ENCODE data around the gene CDK6. TPM values are rescaled to one million over a fixed set of nuclear protein-coding genes. Genes with fewer than 3 reads are reported as not detected.
"Not testable (repeated sequence)": the region's sequence is repeated elsewhere in the genome, so short reads cannot be mapped to it uniquely, and the experiment has no call there.

CDK6 gene
- total RNA-seq, 1 donor from 2014 or later = 23.3 TPM

DNA sequence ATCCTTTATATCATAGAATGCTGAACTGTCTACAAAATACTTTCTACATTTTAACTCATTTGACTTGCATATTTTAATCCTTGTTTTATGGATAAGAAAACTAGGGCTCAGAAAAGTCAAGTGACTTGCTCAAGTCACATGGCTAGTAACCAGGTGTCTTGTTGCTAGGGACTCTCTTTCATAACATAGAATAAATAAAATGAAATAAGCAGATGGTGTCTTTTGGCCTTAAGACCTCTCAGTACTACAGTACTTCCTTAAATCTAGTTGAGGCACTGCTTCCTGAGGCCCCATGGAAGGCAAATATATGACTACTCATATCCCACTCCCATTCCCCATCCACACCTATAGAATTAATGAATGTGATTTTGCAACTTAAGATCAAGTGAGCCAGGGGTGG lies 87.9 kb downstream of the CDK6 start:
- no peaks in the 10 kb centered on the region for H3K27me3 Mint-ChIP-seq
- peaks cover 9% of the 10 kb centered on the region for H3K36me3 Mint-ChIP-seq (ENCODE audit: insufficient read depth)
- H3K9me3 Mint-ChIP-seq (ENCODE audit: low read depth) = peaks cover 3% of the 10 kb centered on the region
- no peak for TF ChIP-seq CTCF (IDR thresholded peaks at IDR 0.05; ENCODE audit: unreplicated experiment)
- peaks cover 20% of the 10 kb centered on the region for H3K4me1 Mint-ChIP-seq (ENCODE audit: low read depth)
- no peak for DNase-seq (ENCODE audit: low spot score, unreplicated experiment)
- no peak overlapping the region for H3K4me3 Mint-ChIP-seq (ENCODE audit: low read depth)
- no peak overlapping the region for H3K27ac Mint-ChIP-seq

GRCh38 chr7:92747041-92747835 lies 89.1 kb downstream of the CDK6 start:
- H3K9me3 Mint-ChIP-seq (ENCODE audit: low read depth) = peaks cover 3% of the 10 kb centered on the region
- no peak overlapping the region for H3K27ac Mint-ChIP-seq
- H3K4me1 Mint-ChIP-seq (ENCODE audit: low read depth) = peaks cover 18% of the 10 kb centered on the region
- TF ChIP-seq CTCF (IDR thresholded peaks at IDR 0.05; ENCODE audit: unreplicated experiment) = no peak
- H3K36me3 Mint-ChIP-seq (ENCODE audit: insufficient read depth) = peaks cover 9% of the 10 kb centered on the region
- DNase-seq (ENCODE audit: low spot score, unreplicated experiment) = no peak
- H3K4me3 Mint-ChIP-seq (ENCODE audit: low read depth) = no peak overlapping the region
- no peaks in the 10 kb centered on the region for H3K27me3 Mint-ChIP-seq

GRCh38 chr7:92745241-92745640 lies 91.1 kb downstream of the CDK6 start:
- no peak overlapping the region for H3K4me3 Mint-ChIP-seq (ENCODE audit: low read depth)
- H3K36me3 Mint-ChIP-seq (ENCODE audit: insufficient read depth) = peaks cover 9% of the 10 kb centered on the region
- peaks cover 18% of the 10 kb centered on the region for H3K4me1 Mint-ChIP-seq (ENCODE audit: low read depth)
- no peak overlapping the region for H3K27ac Mint-ChIP-seq
- peaks cover 3% of the 10 kb centered on the region for H3K9me3 Mint-ChIP-seq (ENCODE audit: low read depth)
- no peaks in the 10 kb centered on the region for H3K27me3 Mint-ChIP-seq
- no peak for TF ChIP-seq CTCF (IDR thresholded peaks at IDR 0.05; ENCODE audit: unreplicated experiment)
- DNase-seq (ENCODE audit: low spot score, unreplicated experiment) = no peak

- H3K4me1 Mint-ChIP-seq (ENCODE audit: low read depth) = peaks cover 13% of the 10 kb centered on the region
- not testable (repeated sequence) for H3K27me3 Mint-ChIP-seq; H3K27ac Mint-ChIP-seq; DNase-seq (ENCODE audit: low spot score, unreplicated experiment); H3K4me3 Mint-ChIP-seq (ENCODE audit: low read depth); H3K9me3 Mint-ChIP-seq (ENCODE audit: low read depth); H3K36me3 Mint-ChIP-seq (ENCODE audit: insufficient read depth)
These were observed 92.2 kb downstream of the CDK6 start for GRCh38 chr7:92744180-92744579.

DNA sequence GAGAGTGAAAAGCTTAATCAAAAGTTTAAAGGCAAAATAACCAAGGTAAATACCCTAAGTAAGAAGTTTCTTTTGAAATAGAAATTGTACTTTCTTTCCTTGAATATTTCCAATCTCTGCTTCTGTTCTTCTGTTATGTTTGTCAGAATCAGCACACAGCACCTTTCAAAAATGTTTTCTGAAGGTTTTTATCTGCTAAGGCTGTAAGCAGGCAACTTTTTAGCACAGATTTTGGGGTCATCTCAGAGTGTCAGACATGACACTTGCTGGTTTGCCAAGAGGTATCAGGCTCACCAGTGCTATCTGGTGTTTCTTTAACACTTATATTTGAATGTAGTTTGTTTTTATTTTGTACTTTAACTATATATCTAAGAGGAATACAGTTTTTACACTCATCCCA lies 94.2 kb downstream of the CDK6 start:
- H3K27ac Mint-ChIP-seq = no peak overlapping the region
- no peak overlapping the region for H3K4me3 Mint-ChIP-seq (ENCODE audit: low read depth)

More for the DNA sequence above, 94.2 kb downstream of the CDK6 start:
- Mint-ChIP-seq H3K36me3 (ENCODE audit: insufficient read depth) (peaks cover 3% of the 10 kb centered on the region), H3K27me3 (no peaks in the 10 kb centered on the region), H3K9me3 (ENCODE audit: low read depth) (no peaks in the 10 kb centered on the region), H3K4me1 (ENCODE audit: low read depth) (peaks cover 8% of the 10 kb centered on the region)
- TF ChIP-seq CTCF (IDR thresholded peaks at IDR 0.05; ENCODE audit: unreplicated experiment) = no peak
- DNase-seq (ENCODE audit: low spot score, unreplicated experiment) = no peak
